Fibroblast of upper back skin (primary cell): ENCODE data around the gene ENOSF1.
"Not testable (repeated sequence)": the region's sequence is repeated elsewhere in the genome, so short reads cannot be mapped to it uniquely, and the experiment has no call there.

ENCODE experiments used
- DNase-seq: peaks from one replicate; pipeline ENCODE4 v3.0.0-alpha.2; 2013

The ENOSF1 gene

GRCh38 chr18:706405-706804 is 6.0 kb downstream of the ENOSF1 start:
- no peak for DNase-seq

- DNase-seq = peak; percentile 68
These were observed 9.0 kb downstream of the ENOSF1 start for GRCh38 chr18:703213-703967.

- DNase-seq = no peak
These were observed 14.6 kb downstream of the ENOSF1 start for GRCh38 chr18:697800-698199.

DNA sequence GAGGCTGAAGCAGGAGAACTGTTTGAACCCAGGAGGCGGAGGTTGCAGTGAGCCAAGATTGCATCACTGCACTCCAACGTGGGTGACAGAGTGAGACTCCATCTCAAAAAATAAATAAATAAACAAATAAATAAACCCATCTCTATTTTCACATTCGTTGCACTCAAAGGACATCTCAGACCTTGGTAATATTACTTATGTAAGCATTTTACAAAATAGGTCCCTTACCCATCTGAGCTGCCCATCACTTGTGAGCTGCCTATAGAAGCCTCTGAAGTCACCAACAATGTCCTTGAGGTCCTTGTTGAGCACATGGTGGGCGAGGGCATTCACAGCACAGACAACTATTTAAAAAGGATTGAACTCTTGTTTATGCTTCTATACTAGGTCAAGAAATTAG is 15.4 kb downstream of the ENOSF1 start:
- DNase-seq = no peak

DNA sequence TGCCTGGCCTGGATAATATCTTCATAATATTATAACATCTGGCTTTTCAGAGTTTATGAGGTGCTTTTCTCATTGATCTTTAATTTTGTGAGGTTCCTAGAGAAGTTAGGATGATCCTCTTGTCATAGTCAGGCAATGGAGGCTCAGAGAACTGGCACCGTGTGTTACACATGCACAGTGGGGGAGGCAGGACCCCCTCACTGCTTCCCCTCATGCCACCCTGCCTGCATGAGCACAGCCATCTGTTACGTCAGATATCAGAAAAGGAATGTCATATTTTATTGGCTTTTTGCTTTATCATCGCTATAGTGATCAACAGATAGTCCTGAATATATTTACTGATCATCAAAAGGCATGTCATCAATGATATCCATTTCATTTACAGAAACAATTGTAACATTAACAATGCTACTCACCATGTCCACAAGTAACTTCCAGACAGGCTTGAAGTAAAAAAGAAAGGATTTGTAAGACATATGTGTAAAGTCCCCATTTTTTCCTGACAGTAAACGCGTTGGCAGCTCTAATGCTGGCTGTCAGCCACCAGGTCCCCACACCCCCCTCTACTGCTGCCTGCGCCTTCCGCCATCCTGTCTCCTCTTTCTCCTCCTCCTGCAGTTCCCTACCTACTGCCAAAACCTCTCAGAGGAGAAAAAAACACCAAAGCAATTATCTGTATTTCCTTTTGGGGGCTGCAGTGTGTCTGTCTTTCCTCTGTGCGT is 18.8 kb downstream of the ENOSF1 start:
- DNase-seq = no peak

DNA sequence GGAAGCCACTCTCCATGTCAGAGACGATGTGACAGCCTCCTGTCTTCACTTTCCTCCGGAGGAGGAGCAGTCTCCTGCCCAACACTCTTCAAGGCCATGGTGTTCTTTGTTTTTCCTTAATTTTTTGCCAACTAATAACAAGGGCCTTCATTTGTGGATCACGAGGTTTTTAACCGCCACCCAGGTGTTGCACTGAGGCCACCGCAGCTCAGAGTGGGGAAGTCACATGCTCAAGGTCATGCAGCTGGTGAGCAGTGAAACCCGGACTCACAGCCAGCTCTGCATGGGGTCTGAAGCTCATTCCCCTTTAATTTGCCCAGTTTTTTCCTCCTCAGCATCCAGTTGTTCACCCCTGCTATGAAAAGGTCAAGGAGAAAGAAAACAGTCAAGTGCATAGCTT is 19.6 kb downstream of the ENOSF1 start:
- DNase-seq = no peak

- DNase-seq = no peak
These were observed 24.1 kb downstream of the ENOSF1 start for GRCh38 chr18:688323-688722.

GRCh38 chr18:686339-687111 is 25.9 kb downstream of the ENOSF1 start:
- no peak for DNase-seq

DNA sequence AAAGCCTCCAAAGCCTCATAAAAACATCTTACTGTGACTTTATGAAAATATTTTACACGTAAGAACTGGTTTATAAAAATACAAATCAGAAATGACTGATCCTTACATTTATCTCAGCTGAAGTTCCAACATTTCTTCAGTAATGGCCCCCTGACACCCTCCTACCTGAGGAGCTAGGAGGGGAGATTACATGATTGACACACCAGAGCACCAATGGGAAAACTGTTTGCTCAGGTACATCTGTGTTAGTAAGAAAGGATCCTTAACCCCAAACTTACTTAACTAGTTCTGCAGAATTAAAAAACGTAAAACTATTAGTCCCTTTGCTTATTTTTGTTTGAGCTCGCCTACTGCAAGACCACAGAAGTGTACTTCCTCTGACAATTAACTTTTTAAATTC is 27.0 kb downstream of the ENOSF1 start:
- DNase-seq = no peak

GRCh38 chr18:683531-683930 is 28.9 kb downstream of the ENOSF1 start:
- no peak for DNase-seq

- DNase-seq = no peak
These were observed 29.6 kb downstream of the ENOSF1 start for GRCh38 chr18:682833-683232.

- DNase-seq = not testable (repeated sequence)
These were observed 30.0 kb downstream of the ENOSF1 start for GRCh38 chr18:682416-682815.

GRCh38 chr18:681985-682384 is 30.4 kb downstream of the ENOSF1 start:
- no peak for DNase-seq

- DNase-seq = no peak
These were observed 32.0 kb downstream of the ENOSF1 start for GRCh38 chr18:680392-680791.

DNA sequence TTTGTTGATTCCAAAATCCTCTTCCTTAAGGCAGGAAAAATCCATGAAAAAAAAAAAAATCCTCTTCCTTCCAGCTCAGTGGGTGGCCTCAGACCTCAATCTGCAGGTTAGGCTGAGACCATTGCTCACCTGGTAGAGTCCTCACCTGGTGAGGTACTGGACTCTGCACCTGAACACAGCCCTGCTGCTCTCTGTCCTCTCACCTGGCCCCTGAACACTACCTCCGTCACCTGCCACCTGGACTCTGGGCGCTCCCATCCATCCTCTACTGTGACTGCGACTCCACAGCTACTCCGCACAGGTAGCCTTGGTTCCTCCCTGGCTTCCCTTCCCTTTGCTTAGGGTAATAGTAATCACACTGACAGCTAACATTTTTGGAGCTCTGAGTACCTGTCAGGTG is 32.9 kb downstream of the ENOSF1 start:
- no peak for DNase-seq

- no peak for DNase-seq
These were observed 33.8 kb downstream of the ENOSF1 start for GRCh38 chr18:678482-679182.

GRCh38 chr18:677951-678381 is 34.5 kb downstream of the ENOSF1 start:
- no peak for DNase-seq

- DNase-seq = no peak
These were observed 35.3 kb downstream of the ENOSF1 start for GRCh38 chr18:677145-677544.

- no peak for DNase-seq
These were observed 35.7 kb downstream of the ENOSF1 start for GRCh38 chr18:676736-677135.

DNA sequence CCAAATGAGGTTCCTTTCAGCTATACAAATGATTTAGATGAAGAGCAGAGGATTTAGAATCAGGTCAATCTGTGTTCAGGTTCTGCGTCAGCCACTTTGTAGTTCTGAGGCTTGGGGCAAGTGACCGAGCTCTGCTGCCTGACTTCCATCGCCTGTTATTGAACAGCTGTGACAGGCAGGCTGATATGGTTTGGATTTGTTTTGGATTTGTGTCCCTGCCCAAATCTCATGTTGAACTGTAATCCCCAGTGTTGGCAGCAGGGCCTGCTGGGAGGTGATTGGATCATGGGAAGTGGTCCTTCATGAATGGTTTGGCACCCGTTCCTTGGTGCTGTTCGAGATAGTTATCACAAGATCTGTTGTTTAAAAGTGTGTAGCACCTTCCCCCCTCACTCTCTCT is 36.4 kb downstream of the ENOSF1 start:
- no peak for DNase-seq

DNA sequence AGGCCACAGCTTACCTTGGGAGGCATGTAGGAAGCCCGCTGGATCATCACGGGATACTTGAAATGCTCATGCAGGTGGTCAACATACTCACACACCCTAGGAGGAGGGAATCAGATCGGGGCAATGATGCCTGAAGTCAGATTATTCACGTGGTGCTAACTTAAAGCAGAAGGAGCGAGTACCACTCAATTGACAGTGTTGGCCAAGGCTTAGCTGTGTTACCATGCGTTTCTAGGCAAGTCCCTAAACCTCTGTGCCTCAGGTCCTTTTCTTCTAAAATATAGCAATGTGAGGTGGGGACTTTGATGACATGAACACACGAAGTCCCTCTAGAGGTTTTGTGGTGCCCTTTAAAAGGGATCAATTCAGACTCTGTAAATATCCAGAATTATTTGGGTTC is 37.1 kb downstream of the ENOSF1 start:
- DNase-seq = no peak

DNA sequence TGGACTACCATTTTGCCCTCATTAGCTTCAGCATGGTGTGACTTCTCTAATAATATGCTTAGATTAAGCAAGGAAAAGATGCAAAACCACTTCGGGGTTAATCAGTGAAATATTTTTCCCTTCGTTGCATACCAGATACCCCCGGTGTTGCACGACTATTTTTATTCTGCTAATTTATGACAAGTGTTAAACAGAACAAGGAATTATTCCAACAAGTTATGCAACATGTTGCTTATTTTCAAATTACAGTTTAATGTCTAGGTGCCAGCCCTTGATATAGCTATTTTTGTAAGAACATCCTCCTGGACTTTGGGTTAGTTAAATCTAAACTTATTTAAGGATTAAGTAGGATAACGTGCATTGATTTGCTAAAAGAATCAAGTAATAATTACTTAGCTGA is 38.7 kb downstream of the ENOSF1 start:
- no peak for DNase-seq

- no peak for DNase-seq
These were observed 39.1 kb downstream of the ENOSF1 start for GRCh38 chr18:673317-673716.
